ENCODE data around the gene RBM38. TPM values are rescaled to one million over a fixed set of nuclear protein-coding genes. Genes with fewer than 3 reads are reported as not detected.

The RBM38 gene
- total RNA-seq, 4 donors from 2014 or later: 3.7 to 9.1 (median 6.3) TPM

DNA sequence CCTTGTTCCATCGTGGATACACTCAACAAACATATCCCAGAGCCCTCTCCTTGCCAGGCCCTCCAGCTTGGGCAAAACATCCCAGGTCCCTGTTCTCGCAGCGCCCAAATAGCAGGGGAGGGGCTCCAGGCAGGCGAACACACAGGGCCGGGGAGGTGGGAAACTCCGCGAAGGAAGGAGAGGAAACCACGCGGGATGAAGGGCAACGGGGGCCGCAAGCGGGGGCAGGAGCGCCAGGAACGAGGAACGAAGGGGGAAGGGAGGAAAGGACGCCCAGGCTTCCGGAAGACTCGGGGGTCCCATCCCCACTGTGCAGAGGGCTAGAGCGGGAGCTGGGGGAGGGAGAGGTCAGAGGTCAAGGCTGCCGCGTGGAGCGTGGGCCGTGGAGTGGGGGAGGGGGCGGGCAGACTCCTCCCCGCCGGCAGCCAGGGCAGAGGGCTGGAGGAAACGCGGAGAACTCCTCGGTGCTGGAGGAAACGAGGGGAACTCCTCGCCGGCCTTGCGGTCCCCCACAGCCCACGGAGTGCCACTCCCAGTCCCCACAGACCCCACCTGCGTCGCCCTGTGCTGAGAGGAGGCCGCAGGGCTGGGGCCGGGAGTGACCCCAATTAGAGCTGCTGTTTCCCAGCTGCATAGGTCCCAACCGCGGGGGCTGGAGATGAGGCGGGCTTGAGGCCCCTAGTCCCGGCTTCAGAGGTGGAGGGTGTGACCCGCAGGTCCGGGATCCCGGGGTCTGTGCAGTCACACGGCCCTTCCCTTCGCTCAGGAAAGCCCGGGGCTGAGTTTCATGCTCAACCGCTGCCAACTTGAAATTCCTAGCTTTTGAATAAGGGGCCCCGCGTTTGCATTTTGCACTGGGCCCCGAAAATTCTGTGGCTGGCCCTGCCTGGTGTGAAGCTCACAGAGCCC, 1.2 kb upstream of the RBM38 start:
- TF ChIP-seq, protein P1, sequence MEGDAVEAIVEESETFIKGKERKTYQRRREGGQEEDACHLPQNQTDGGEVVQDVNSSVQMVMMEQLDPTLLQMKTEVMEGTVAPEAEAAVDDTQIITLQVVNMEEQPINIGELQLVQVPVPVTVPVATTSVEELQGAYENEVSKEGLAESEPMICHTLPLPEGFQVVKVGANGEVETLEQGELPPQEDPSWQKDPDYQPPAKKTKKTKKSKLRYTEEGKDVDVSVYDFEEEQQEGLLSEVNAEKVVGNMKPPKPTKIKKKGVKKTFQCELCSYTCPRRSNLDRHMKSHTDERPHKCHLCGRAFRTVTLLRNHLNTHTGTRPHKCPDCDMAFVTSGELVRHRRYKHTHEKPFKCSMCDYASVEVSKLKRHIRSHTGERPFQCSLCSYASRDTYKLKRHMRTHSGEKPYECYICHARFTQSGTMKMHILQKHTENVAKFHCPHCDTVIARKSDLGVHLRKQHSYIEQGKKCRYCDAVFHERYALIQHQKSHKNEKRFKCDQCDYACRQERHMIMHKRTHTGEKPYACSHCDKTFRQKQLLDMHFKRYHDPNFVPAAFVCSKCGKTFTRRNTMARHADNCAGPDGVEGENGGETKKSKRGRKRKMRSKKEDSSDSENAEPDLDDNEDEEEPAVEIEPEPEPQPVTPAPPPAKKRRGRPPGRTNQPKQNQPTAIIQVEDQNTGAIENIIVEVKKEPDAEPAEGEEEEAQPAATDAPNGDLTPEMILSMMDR (IDR thresholded peaks at IDR 0.05; ENCODE audit: low read depth): no peak

GRCh38 chr20:57391439-57392301, 474 bp downstream of the RBM38 start:
- TF ChIP-seq, protein P1 (IDR thresholded peaks at IDR 0.05; ENCODE audit: low read depth): no peak

DNA sequence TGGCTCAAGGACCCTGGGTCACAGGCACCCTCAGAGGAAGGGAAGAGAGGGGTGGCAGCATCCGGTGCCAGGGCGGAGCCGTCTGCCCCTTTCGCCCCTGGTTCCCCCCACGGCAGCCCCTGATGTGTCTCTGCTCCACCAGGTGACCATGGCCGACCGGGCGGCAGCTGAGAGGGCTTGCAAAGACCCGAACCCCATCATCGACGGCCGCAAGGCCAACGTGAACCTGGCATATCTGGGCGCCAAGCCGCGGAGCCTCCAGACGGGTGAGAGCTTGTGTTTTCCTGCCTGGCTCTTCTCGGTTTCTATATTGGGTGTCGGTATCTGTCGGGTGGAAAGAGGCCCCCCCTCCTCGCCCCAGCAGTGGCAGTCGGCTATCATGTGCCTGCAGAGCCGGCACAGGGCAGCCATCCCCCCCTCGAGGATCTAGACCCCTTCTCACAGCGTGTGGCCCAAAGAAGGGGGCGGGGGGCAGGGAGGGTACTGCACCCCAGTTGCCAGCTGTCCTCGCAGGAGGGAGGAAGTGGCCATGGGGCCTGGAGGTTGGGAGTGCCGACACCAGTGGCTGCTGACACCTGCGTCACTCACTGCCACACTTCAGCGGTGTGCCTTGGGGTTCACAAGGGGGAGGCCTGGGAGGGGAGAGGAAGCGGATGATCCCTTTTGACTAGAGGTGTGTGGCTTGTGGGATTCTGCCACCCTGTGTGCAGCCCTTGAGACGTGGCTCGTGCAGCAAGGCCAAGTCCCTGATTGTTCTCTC, 1.5 kb downstream of the RBM38 start:
- TF ChIP-seq, protein P1 (IDR thresholded peaks at IDR 0.05; ENCODE audit: low read depth): no peak

- TF ChIP-seq, protein P1 (IDR thresholded peaks at IDR 0.05; ENCODE audit: low read depth): no peak
Observed at GRCh38 chr20:57393321-57394120, 2.3 kb downstream of the RBM38 start.

GRCh38 chr20:57394121-57395082, 3.2 kb downstream of the RBM38 start:
- TF ChIP-seq, protein P1 (IDR thresholded peaks at IDR 0.05; ENCODE audit: low read depth): no peak
